ENCODE data around the gene NCCRP1. TPM values are rescaled to one million over a fixed set of nuclear protein-coding genes. Genes with fewer than 3 reads are reported as not detected.

The NCCRP1 gene
- polyA plus RNA-seq, result not detected in 2 replicates
- not detected in 2 replicates for polyA minus RNA-seq

- Histone ChIP-seq H3K9ac (ENCODE audit: low read length) (no peak within 1 kb of the TSS), H3K27me3 (ENCODE audit: insufficient read depth, low read depth, low read length) (peaks cover 24% of the 10 kb centered on the region), H3K9me2 (ENCODE audit: insufficient read depth, low read length) (no peaks in the 10 kb centered on the region), H4K20me1 (ENCODE audit: insufficient read depth) (no peaks in the 10 kb centered on the region), H3F3A (ENCODE audit: insufficient read depth, low read length, poor library complexity, severe bottlenecking) (no peaks in the 10 kb centered on the region), H3K4me3 (ENCODE audit: low read length) (peak within 1 kb of the TSS; percentile 25), H3K79me2 (replicated peaks; ENCODE audit: insufficient read depth, low read length) (no peaks in the 10 kb centered on the region), H2AFZ (ENCODE audit: low read depth, low read length) (no peak within 1 kb of the TSS), H3K4me2 (ENCODE audit: low read length) (no peak within 1 kb of the TSS), H3K27ac (ENCODE audit: low read length) (no peak within 1 kb of the TSS), H3K36me3 (ENCODE audit: insufficient read depth, low read length) (no peaks in the 10 kb centered on the region), H3K9me3 (ENCODE audit: low read length) (no peaks in the 10 kb centered on the region)
- TF ChIP-seq REST (IDR thresholded peaks at IDR 0.05; ENCODE audit: borderline replicate concordance), result no peak
- TF ChIP-seq EZH2 (IDR thresholded peaks at IDR 0.05; ENCODE audit: borderline replicate concordance, insufficient read depth, low read length, poor library complexity, severe bottlenecking), result no peak
- TF ChIP-seq EP300 (conservative IDR thresholded peaks at IDR 0.05; ENCODE audit: poor library complexity, severe bottlenecking), result no peak
- TF ChIP-seq POLR2AphosphoS5 (IDR thresholded peaks at IDR 0.05), result no peak
- no peak for TF ChIP-seq CTCF (IDR thresholded peaks at IDR 0.05; ENCODE audit: poor library complexity, severe bottlenecking)
- no peak for TF ChIP-seq TAF1 (IDR thresholded peaks at IDR 0.05; ENCODE audit: low read depth)
- TF ChIP-seq MXI1 (conservative IDR thresholded peaks at IDR 0.05; ENCODE audit: poor library complexity, severe bottlenecking), result no peak
- no peak for TF ChIP-seq RAD21 (conservative IDR thresholded peaks at IDR 0.05)
- TF ChIP-seq SMC3 (conservative IDR thresholded peaks at IDR 0.05; ENCODE audit: poor library complexity), result no peak
Measured at GRCh38 chr19:39196860-39197562, at the start of gene NCCRP1. Gene NCCRP1 (plus strand): TSS chr19:39196964. CDS start chr19:39196983, 19 bp downstream.

GRCh38 chr19:39147480-39147879, 49.3 kb upstream of the NCCRP1 start:
- no peak overlapping the region for H3K4me2 ChIP-seq (ENCODE audit: low read length)
- TF ChIP-seq CTCF (IDR thresholded peaks at IDR 0.05; ENCODE audit: poor library complexity, severe bottlenecking) (no peak), REST (IDR thresholded peaks at IDR 0.05; ENCODE audit: borderline replicate concordance) (no peak), MXI1 (conservative IDR thresholded peaks at IDR 0.05; ENCODE audit: poor library complexity, severe bottlenecking) (no peak), POLR2AphosphoS5 (IDR thresholded peaks at IDR 0.05) (no peak), RAD21 (conservative IDR thresholded peaks at IDR 0.05) (no peak), EP300 (conservative IDR thresholded peaks at IDR 0.05; ENCODE audit: poor library complexity, severe bottlenecking) (no peak), SMC3 (conservative IDR thresholded peaks at IDR 0.05; ENCODE audit: poor library complexity) (no peak), EZH2 (IDR thresholded peaks at IDR 0.05; ENCODE audit: borderline replicate concordance, insufficient read depth, low read length, poor library complexity, severe bottlenecking) (no peak), TAF1 (IDR thresholded peaks at IDR 0.05; ENCODE audit: low read depth) (no peak)
- no peak overlapping the region for H2AFZ ChIP-seq (ENCODE audit: low read depth, low read length)
- H3K9me3 ChIP-seq (ENCODE audit: low read length), result no peaks in the 10 kb centered on the region
- peaks cover 10% of the 10 kb centered on the region for H3K79me2 ChIP-seq (replicated peaks; ENCODE audit: insufficient read depth, low read length)
- H3K4me3 ChIP-seq (ENCODE audit: low read length), result no peak overlapping the region
- no peaks in the 10 kb centered on the region for H4K20me1 ChIP-seq (ENCODE audit: insufficient read depth)
- H3K9ac ChIP-seq (ENCODE audit: low read length), result no peak overlapping the region
- no peaks in the 10 kb centered on the region for H3F3A ChIP-seq (ENCODE audit: insufficient read depth, low read length, poor library complexity, severe bottlenecking)
- no peaks in the 10 kb centered on the region for H3K9me2 ChIP-seq (ENCODE audit: insufficient read depth, low read length)
- no peak overlapping the region for H3K27ac ChIP-seq (ENCODE audit: low read length)
- no peaks in the 10 kb centered on the region for H3K27me3 ChIP-seq (ENCODE audit: insufficient read depth, low read depth, low read length)
- H3K36me3 ChIP-seq (ENCODE audit: insufficient read depth, low read length), result no peaks in the 10 kb centered on the region
